Skeletal muscle tissue (tissue), 4 donors: ENCODE measurements around the gene PIGN. TPM values are rescaled to one million over a fixed set of nuclear protein-coding genes. Genes with fewer than 3 reads are reported as not detected.

Experiments used
- H3K27ac ChIP-seq: one replicate; pipeline ENCODE4 v1.7.0; 2013; ENCODE audit warnings: mild to moderate bottlenecking, low read depth, low read length, inconsistent platforms
- H3K27me3 ChIP-seq, 3 donors: one replicate each; pipeline ENCODE4 v1.7.0; 2013; ENCODE audit warnings: low read length in 3 of 3; ENCODE audit not compliant: control insufficient read depth in 3 of 3, insufficient read depth in 3 of 3
- H3K36me3 ChIP-seq, 3 donors: one replicate each; pipeline ENCODE4 v1.7.0; 2013; ENCODE audit warnings: low read length in 3 of 3; ENCODE audit not compliant: control insufficient read depth in 3 of 3, insufficient read depth in 3 of 3
- H3K4me1 ChIP-seq, 3 donors: one replicate each; pipeline ENCODE4 v1.7.0; 2013; ENCODE audit warnings: low read length in 3 of 3, mild to moderate bottlenecking in 3 of 3; ENCODE audit not compliant: control insufficient read depth in 3 of 3, insufficient read depth in 3 of 3
- H3K4me3 ChIP-seq, 3 donors: one replicate each; pipeline ENCODE4 v1.7.0; 2013; ENCODE audit warnings: low read length in 3 of 3
- H3K9ac ChIP-seq, 3 donors: one replicate each; pipeline ENCODE4 v1.7.0; 2013; ENCODE audit warnings: low read length in 3 of 3, mild to moderate bottlenecking in 3 of 3, moderate library complexity in 2 of 3, low read depth in 1 of 3
- H3K9me3 ChIP-seq, 3 donors: one replicate each; pipeline ENCODE4 v1.7.0; 2013; ENCODE audit warnings: low read length in 3 of 3; ENCODE audit not compliant: control insufficient read depth in 3 of 3
- total RNA-seq: library from RNA; depleted of rRNA; stranded (reverse); fragments of >200 nt; gene quantifications from one replicate; pipeline ENCODE4 v1.2.3, GENCODE V29; 2014
- donor health status: Osteomylitis.

PIGN gene
- total RNA-seq, 1 donor from 2014 or later = 48.0 TPM

GRCh38 chr18:62125702-62126101, 61.2 kb downstream of the PIGN start:
- Histone ChIP-seq H3K36me3 (no peaks in the 10 kb centered on the region), H3K9me3 (no peaks in the 10 kb centered on the region), H3K27ac (no peak overlapping the region), H3K4me3 (no peak overlapping the region), H3K4me1 (no peaks in the 10 kb centered on the region), H3K27me3 (no peaks in the 10 kb centered on the region), H3K9ac (no peak overlapping the region)

GRCh38 chr18:62122330-62122729, 64.5 kb downstream of the PIGN start:
- no peaks in the 10 kb centered on the region for H3K36me3 ChIP-seq
- H3K4me1 ChIP-seq = no peaks in the 10 kb centered on the region
- no peaks in the 10 kb centered on the region for H3K27me3 ChIP-seq
- H3K9ac ChIP-seq = no peak overlapping the region
- H3K9me3 ChIP-seq = no peaks in the 10 kb centered on the region
- H3K27ac ChIP-seq = no peak overlapping the region
- no peak overlapping the region for H3K4me3 ChIP-seq

GRCh38 chr18:62119884-62120283, 67.0 kb downstream of the PIGN start:
- no peak overlapping the region for H3K4me3 ChIP-seq
- H3K9me3 ChIP-seq = no peaks in the 10 kb centered on the region
- no peak overlapping the region for H3K27ac ChIP-seq
- H3K4me1 ChIP-seq = no peaks in the 10 kb centered on the region
- H3K9ac ChIP-seq = no peak overlapping the region
- no peaks in the 10 kb centered on the region for H3K27me3 ChIP-seq
- no peaks in the 10 kb centered on the region for H3K36me3 ChIP-seq

GRCh38 chr18:62118328-62118727, 68.5 kb downstream of the PIGN start:
- Histone ChIP-seq H3K36me3 (no peaks in the 10 kb centered on the region), H3K27ac (no peak overlapping the region)

GRCh38 chr18:62109676-62110075, 77.2 kb downstream of the PIGN start:
- peaks cover 0 to 6% (median 0%) of the 10 kb centered on the region in 3 donors for H3K36me3 ChIP-seq
- no peak overlapping the region for H3K4me3 ChIP-seq
- no peaks in the 10 kb centered on the region for H3K27me3 ChIP-seq
- no peak overlapping the region for H3K9ac ChIP-seq
- H3K27ac ChIP-seq = no peak overlapping the region
- H3K4me1 ChIP-seq = no peaks in the 10 kb centered on the region
- no peaks in the 10 kb centered on the region for H3K9me3 ChIP-seq

More at GRCh38 chr18:62118328-62118727, 68.5 kb downstream of the PIGN start:
- Histone ChIP-seq H3K4me1 (no peaks in the 10 kb centered on the region), H3K9ac (no peak overlapping the region), H3K27me3 (no peaks in the 10 kb centered on the region), H3K4me3 (no peak overlapping the region), H3K9me3 (no peaks in the 10 kb centered on the region)

- Histone ChIP-seq H3K4me1 (no peaks in the 10 kb centered on the region), H3K9ac (no peak overlapping the region), H3K27ac (no peak overlapping the region), H3K36me3 (peaks cover 0 to 6% (median 3%) of the 10 kb centered on the region in 3 donors), H3K9me3 (no peaks in the 10 kb centered on the region), H3K27me3 (no peaks in the 10 kb centered on the region), H3K4me3 (no peak overlapping the region)
Measured at GRCh38 chr18:62107881-62108280, 79.0 kb downstream of the PIGN start.

- H3K36me3 ChIP-seq = peaks cover 0 to 6% (median 4%) of the 10 kb centered on the region in 3 donors
- H3K27ac ChIP-seq = no peak overlapping the region
- no peaks in the 10 kb centered on the region for H3K27me3 ChIP-seq
- H3K4me1 ChIP-seq = no peaks in the 10 kb centered on the region
- H3K4me3 ChIP-seq = no peak overlapping the region
- no peaks in the 10 kb centered on the region for H3K9me3 ChIP-seq
- H3K9ac ChIP-seq = no peak overlapping the region
Measured at GRCh38 chr18:62106271-62106670, 80.6 kb downstream of the PIGN start.

GRCh38 chr18:62105376-62105775, 81.5 kb downstream of the PIGN start:
- no peak overlapping the region for H3K9ac ChIP-seq
- H3K36me3 ChIP-seq = peaks cover 0 to 11% (median 10%) of the 10 kb centered on the region in 3 donors
- H3K4me1 ChIP-seq = no peaks in the 10 kb centered on the region
- no peaks in the 10 kb centered on the region for H3K9me3 ChIP-seq
- H3K27me3 ChIP-seq = no peaks in the 10 kb centered on the region
- H3K27ac ChIP-seq = no peak overlapping the region
- no peak overlapping the region for H3K4me3 ChIP-seq

- Histone ChIP-seq H3K36me3 (peaks cover 8 to 21% (median 19%) of the 10 kb centered on the region in 3 donors), H3K27ac (no peak overlapping the region)
Measured at GRCh38 chr18:62102221-62102620, 84.6 kb downstream of the PIGN start.

GRCh38 chr18:62101321-62101721, 85.5 kb downstream of the PIGN start:
- Histone ChIP-seq H3K9ac (no peak overlapping the region), H3K27ac (no peak overlapping the region), H3K27me3 (no peaks in the 10 kb centered on the region), H3K4me1 (no peaks in the 10 kb centered on the region), H3K9me3 (no peaks in the 10 kb centered on the region), H3K4me3 (no peak overlapping the region), H3K36me3 (peaks cover 8 to 21% (median 12%) of the 10 kb centered on the region in 3 donors)

More at GRCh38 chr18:62102221-62102620, 84.6 kb downstream of the PIGN start:
- Histone ChIP-seq H3K4me1 (no peaks in the 10 kb centered on the region), H3K4me3 (no peak overlapping the region), H3K27me3 (no peaks in the 10 kb centered on the region), H3K9me3 (no peaks in the 10 kb centered on the region), H3K9ac (no peak overlapping the region)

GRCh38 chr18:62098960-62099359, 87.9 kb downstream of the PIGN start:
- no peak overlapping the region for H3K4me3 ChIP-seq
- peaks cover 8 to 21% (median 12%) of the 10 kb centered on the region in 3 donors for H3K36me3 ChIP-seq
- no peaks in the 10 kb centered on the region for H3K4me1 ChIP-seq
- no peaks in the 10 kb centered on the region for H3K27me3 ChIP-seq
- no peak overlapping the region for H3K9ac ChIP-seq
- H3K9me3 ChIP-seq = no peaks in the 10 kb centered on the region
- no peak overlapping the region for H3K27ac ChIP-seq
